ENCODE results near the gene CATSPER3.

GRCh38 chr5:135047347-135047695 is 79.6 kb downstream of the CATSPER3 start:
- TF ChIP-seq CTCF (IDR thresholded peaks at IDR 0.05) (no peak), ZFX (IDR thresholded peaks at IDR 0.05; ENCODE audit: borderline replicate concordance) (no peak)

All from 22Rv1 (cell line).